Ovary (tissue), 3 donors: ENCODE data around the gene ITIH1.

Experiments
- POLR2A ChIP-seq: fragments of 450-650 bp; IDR thresholded peaks from one replicate; pipeline ENCODE4 v1.6.1; 2017; ENCODE audit warnings: antibody characterized with exemption, mild to moderate bottlenecking, moderate library complexity
- TF ChIP-seq, protein P1 (sequence below), 3 donors: fragments of 450-650 bp in 2 of 3; fragments of 200-600 bp in 1 of 3; IDR thresholded peaks; one replicate each; pipeline versions ENCODE4 v1.5.1 to v1.8.0; 2016 to 2022; ENCODE audit warnings: antibody characterized with exemption in 3 of 3, mild to moderate bottlenecking in 1 of 3
- donor health status: DM: no; HTN: no; CAD: no.

GRCh38 chr3:52742418-52743041 is 34.9 kb upstream of the ITIH1 start:
- TF ChIP-seq, protein P1, sequence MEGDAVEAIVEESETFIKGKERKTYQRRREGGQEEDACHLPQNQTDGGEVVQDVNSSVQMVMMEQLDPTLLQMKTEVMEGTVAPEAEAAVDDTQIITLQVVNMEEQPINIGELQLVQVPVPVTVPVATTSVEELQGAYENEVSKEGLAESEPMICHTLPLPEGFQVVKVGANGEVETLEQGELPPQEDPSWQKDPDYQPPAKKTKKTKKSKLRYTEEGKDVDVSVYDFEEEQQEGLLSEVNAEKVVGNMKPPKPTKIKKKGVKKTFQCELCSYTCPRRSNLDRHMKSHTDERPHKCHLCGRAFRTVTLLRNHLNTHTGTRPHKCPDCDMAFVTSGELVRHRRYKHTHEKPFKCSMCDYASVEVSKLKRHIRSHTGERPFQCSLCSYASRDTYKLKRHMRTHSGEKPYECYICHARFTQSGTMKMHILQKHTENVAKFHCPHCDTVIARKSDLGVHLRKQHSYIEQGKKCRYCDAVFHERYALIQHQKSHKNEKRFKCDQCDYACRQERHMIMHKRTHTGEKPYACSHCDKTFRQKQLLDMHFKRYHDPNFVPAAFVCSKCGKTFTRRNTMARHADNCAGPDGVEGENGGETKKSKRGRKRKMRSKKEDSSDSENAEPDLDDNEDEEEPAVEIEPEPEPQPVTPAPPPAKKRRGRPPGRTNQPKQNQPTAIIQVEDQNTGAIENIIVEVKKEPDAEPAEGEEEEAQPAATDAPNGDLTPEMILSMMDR (IDR thresholded peaks at IDR 0.05), result peak in 1 of 3 donors; percentile 39
- no peak for TF ChIP-seq POLR2A
